Lung microvascular endothelial cell (primary cell): ENCODE measurements around the gene SPA17. TPM values are rescaled to one million over a fixed set of nuclear protein-coding genes. Genes with fewer than 3 reads are reported as not detected.

Source experiments
- DNase-seq, 2 donors: peaks; one replicate each; pipeline versions ENCODE4 v3.0.0 to v3.0.0-alpha.2; 2010; ENCODE audit warnings: low read depth in 2 of 2
- total RNA-seq: library from RNA; depleted of rRNA; stranded (reverse); fragments of >200 nt; gene quantifications from 2 replicates; pipeline ENCODE4 v1.2.1, GENCODE V29; 2014

Gene SPA17
- 3.6 and 5.0 TPM in 2 replicates for total RNA-seq

DNA sequence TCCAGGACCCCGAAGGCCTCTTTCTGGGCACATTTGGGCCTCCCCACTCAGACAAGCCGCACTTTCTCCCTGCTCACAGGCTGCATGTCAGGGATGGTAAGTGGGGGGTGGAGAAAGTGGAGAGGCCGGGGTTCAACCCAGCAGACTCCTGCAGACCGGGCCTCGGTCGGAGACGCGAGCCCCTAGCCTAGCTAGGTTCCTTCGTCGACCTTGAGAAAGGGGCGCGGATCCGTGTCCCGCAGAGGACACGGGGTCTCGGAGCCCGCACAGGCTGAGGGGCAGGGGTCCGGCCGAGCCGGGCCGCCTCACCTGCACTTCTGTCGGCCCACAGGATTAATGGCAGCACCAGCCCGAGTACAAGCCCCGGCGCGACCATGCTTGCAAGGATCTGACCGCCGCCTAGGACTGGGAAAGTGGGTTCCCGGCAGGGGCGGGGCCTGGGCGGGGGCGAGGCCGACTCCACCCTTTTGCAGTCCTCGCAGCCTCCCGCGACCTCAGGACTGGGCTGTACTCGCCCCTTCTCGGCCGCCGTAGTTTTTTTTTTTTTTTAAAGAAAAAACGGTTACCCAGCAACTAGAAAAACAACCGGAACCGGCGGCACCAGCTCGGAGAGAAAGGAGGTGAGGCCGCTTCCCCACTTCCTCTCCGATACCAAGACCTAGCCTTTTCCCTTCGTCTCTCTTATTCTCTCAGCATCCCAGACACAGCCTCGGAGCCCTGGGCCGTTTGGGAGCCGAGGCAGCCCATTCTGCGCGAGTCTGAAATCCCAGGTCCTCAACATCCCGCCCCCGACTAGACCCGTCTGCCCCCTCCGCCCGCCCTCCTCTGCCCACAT is at the start of gene SPA17, which contains the start of gene SIAE:
Gene SPA17 (plus strand): TSS at position 572 of the 835 bp plus-strand sequence. CDS start 1,361 bp downstream, outside the sequence.
Gene SIAE (minus strand): TSS at position 407 of the 835 bp plus-strand sequence. CDS start 31 bp downstream, at position 376.
- DNase-seq = peak; percentile 97

DNA sequence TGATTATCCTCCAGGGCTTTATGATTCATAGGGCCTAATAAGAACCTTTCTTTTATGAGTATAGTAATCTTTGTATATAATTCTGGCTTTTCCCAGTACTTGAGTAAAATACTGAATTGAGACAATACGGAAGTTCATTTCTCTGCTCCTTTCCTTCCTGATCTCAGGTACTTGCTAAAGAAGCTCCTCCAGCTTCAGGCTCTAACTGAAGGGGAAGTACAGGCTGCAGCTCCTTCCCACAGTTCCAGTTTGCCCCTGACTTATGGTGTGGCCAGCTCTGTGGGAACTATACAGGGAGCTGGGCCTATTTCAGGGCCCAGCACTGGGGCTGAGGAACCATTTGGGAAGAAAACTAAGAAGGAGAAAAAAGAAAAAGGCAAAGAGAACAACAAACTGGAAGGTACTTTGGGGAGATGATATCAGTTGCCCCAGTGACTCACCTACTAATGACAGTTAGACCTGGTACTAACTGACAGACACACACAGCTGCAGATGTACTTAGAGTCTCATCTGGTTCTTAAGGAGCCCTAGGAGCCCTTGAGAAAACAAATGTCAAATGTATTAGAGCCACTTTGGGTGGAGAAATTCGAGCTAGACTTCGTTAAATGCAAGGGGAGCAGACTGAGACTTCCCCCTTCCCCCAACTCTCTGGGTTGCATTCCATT is 48.1 kb upstream of the SPA17 start:
- DNase-seq = no peak

DNA sequence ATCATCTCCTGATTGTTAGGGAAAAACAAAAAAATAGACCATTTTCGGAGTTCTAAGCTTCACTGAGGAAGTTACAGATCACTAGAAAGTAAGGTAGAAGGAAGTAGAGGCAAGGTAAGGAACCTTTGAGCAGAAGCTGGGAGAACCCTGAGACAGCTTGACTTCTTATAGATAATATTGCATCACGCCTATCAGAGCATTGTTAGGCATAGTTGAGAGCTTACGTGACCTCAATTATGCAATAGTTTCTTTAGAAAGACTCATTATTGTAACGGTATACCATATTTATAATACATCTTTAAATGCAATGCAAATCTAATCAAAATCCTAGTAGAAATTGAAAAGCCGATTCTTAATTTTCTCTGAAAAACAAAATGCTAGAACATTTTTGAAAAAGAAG is 46.2 kb upstream of the SPA17 start:
- no peak for DNase-seq

DNA sequence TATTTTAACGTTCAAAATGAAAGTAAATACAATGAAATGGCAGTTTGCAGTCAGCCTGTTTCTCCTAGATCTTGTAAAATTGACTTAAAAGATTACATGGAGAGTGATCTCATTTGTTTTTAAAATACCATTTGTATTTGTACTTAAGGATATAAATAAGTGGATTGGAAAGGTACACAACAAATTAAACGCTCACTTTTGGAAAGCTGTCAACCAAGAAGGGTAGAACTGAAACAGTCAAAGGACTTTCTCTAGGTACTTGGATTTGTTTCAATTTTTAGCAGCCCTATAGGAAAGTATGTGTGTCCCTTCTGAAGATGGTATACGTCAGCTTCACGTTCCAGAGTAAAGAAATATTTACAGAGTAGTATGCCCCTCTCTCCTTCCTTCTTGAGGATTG is 43.7 kb upstream of the SPA17 start:
- DNase-seq = no peak

DNA sequence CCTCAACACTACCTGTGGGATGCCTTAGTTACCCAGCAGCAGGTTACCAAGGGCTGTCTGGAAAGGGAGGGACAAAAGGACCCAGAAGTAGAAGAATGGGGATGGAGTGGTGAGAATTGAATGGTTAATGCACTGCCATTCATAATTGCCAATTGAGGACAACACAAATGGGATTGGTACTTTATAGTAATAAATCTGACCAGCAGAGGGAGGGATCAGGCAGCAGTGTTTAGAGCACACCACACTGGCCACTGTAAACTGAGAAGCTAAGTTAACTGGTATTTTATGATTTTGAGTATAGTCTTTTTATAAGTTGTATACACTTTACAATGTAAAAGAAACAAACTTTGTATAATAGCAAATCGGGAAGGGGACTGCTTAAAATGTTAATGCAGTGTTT is 40.3 kb upstream of the SPA17 start:
- DNase-seq = peak; percentile 31 to 39

DNA sequence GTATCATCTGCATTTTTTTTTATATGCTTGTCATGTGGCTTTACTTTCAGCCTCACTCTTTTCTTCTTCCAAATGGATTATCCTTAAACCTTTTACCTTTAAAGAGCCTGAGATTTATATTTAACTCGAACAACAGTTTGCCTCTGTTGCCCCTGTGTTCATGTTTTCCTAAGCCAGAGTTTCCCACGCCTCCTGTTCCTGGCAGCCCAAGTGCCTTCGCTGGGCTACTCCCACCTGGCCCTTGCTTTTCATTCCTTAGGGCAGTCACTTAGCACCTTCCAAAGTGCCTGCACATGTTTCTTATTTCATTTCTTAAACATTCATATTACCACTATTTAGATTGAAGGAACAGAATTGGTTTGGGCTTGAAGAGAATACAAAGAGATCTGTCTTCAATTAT is 37.8 kb upstream of the SPA17 start:
- no peak for DNase-seq

DNA sequence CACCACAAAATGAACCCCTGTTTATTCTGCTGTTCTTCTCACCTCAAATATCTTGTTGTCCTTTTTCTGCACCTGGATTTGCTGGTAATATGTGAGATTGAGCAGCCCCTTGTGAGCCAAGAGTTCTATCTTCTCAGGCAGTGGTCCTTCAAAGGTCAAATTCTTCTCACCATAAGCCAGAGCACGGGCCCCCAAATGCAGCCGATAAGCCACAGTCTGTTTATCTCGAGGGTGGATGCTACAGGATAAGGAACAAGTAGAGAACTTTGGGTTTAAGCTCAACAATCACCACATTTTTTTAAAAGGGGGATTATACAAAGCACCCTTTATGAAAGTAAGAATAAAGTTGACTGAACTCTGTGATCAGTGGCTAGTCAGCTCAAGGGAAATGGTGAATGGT is 35.2 kb upstream of the SPA17 start:
- no peak for DNase-seq

DNA sequence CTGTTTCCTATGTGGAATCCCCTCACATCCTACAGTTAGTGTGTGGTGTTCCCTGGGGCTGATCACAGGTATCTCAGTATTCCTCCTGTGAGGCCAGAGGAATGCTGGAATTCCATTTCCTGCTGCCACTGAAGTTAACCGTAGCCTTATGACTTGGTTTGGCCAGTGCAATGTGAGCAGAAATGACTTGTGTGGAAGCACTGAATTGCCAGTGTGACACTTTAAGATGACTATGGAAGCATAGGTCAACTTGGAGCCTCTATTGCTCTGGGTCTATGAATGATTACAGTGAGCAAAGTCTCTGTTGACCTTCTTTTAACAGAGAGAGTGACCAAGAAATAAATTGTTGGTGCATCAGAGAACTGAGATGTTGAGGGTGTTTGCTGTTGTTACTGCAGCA is 34.5 kb upstream of the SPA17 start:
- DNase-seq = no peak

DNA sequence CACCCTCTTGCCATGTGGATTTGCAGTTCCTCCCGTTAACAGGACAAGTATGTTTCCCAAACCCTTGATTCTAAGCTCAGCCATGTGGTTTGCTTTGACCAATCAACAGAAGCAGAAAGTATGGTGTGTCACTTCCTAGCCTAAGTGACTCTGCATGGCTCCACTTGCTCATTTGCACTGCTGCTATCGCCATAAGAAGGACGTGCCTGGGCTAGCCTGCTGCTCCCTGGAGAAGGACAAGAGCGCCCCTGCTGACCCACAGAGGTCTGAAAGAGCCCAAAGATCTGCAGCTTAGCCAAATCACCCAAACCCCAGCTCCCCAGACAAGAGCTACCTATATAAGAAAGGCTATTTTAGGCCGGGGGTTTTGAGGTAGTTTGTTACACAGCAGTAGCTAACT is 33.0 kb upstream of the SPA17 start:
- no peak for DNase-seq

DNA sequence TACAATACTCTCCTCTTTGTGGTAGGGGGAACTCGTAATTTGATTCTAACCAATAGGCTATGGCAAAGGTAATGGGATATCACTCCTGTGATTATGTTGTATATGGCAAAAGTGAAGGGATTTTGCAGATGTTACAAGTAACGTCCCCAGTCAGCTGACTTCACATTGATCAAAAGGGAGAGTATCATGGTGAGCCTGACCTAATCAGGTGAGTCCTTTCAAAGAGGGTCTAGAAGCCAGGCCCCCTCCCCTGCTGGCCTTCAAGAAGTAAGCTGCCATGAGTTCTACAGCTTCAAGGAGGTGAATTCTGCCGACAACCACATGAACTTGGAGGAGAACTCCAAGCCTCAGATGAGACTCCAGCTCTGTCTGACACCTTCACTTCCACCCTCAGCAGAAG is 31.1 kb upstream of the SPA17 start:
- no peak for DNase-seq

DNA sequence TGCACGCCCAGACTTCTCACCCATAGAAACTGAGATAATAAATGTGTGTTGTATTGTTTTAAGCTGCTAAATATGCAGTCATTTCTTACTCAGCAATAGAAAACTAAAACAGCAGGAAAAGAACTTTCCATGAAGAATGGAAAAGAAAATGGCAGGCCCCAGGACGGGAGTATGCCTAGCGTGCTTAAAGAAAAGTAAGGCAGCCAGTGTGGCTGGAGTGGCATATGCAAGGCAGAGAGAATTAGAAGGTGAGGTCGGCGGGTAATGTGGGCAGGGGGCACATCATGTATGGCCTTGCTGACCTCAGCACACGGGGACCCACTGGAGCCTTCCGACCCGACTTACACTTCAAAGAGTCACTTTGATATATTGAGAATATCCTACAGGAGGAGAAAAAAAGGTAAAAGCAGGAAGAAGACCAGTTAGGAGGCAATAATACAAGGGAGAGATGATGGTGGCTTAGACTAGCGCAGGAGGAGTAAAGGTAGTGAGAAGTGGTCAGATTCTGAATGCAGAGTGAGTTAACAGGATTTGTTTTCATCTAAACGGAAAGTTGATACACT is 30.6 kb upstream of the SPA17 start:
- DNase-seq = no peak

DNA sequence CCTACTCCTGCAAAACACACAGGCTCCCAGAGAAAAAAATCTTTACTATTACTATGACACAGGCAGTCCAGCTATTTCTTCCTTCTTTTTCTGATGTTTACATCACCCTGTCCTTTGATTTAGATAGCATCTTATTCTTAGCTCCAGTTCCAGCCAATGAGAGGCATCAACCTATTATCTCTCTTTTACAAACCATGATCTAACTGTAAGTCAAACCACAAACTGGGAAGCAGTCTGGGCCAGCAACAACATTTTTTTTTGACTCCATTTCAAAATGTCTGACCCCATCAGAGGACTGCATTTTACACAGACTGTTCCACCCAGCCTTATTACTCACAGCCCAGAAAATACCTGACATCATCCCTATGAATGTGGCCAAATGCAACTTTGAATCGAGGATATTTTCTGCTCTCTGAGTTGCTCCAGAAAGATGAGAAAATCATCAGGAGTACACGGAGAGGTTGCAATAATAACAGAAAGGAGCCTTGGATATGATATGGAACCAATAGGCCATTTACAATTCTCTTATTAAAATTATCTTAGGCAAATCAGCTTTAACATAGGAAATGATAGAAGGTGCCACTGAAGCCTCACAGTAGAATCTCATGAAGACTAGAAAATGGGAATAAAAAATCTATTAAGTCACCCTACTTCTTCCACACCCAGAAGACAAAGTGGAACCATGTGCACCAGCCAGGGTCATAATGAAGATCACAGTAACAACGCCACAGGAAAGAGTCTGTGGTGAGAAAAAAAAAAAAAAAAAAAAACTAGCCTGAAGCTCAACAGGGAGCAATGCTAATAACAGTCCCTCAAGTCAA is 29.9 kb upstream of the SPA17 start:
- DNase-seq = peak; percentile 46 to 70

DNA sequence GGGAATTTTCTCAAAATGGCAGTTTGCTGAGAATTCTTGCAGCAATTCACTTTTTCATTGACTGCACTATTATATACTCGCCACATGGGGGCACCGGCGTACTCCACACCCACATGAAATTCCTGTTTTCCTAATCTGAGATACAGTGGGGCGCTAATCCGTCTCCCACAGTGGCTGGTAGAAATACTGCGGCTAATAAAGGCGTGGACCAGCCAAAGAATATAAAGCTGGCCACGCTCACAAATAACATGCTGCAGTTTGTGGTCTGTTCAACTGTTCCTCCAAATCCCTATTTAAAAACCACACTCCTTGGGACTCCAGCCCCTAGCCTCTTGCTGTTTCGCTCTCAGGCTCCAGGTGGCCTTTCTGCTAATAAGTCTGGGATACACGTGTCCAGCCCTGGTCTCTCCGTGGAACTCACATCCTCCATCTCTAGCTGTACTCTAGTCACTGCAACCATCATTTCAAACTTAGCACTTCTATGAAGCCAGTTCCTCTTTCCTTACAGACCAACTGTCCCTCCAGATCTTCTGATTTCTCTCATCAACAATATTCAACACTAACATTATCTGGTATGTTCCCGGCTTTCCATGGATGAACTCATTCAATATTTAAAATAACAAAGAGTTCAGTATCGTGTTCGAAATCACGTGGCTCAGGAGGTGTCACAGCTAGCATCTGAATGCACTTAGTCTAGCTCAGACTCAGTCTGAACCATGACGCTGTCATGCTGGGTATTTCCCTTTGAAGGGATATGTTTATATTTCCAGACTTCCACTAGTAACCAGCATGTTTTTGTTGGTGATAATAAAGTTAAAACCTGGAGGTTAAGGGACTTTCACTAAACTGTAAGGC is 29.1 kb upstream of the SPA17 start:
- DNase-seq = peak; percentile 79 to 81

DNA sequence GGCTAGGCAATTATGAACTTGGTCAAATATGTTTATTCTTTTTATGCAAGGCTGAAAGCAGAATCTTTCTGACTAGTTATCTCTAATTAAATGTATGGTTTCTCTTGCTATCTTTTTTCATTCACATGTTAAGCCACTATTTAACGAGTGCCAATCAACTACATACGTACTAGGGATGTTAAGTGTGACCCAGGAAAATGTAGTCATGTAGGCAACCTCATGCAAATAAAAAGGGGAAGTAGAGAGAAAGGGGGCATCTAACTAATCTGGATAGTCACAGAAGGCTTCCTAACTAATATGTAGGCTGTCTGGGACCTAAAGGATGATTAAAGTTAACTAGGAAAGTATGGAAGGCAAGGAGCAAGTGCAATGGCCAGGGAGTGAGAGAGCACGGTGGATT is 27.6 kb upstream of the SPA17 start:
- no peak for DNase-seq

DNA sequence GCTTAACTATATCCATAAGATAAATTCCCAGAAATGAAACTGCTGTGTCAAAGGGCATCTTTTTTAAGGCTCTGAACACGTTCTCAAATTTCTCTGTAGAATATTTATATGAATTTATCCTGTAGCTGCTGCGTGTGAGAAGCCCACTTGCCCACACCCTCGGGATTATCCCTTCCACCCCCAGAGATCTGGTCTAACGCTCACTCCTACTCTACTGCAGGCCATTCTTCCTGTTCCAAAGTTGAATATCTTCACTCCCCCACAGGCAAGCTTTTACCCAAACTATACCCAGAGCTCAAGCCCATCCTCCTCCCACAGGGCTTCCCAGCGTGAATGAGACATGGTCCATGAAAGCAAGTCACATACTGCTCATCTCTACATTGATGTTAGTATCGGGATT is 25.1 kb upstream of the SPA17 start:
- no peak for DNase-seq

DNA sequence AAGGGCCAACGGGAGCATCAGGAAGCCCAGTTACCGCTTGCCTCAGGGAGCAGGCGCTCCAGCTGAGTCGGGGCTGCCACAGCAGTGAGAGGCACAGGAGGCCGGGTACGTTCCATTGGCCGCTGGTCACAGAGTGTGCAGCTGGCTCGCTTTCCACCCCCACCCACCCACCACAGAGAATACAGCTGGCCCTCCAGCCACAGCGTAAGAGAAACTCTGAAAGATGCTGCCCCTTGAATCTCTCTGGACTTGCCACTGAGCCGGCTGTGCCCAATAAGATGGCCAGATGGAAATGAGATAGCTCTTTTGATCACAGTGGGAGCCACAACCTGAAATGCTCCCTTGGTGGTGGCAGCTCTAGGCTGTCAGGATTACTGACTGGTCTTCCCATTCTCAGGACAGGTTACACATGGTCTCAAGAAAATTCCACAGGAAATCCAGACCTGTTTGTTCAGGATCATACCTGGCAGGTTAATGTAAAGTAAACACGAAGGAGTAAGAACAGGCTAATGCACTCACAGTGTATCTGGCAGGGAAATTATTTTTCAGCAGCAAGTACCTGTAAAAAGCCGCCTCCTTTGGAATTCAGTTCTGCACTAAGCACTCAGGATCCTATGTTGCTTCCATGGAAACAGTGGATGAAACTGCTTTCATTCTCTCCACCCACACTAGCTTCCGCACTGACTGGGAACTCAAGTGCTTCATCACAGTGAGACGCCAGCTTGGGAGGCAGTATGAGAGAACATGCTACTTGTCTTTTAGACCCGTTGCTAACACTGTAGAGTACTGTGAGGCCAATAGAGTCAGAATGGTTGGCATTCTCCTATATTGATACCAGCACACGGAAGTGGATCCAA is 16.7 kb upstream of the SPA17 start:
- DNase-seq = no peak

DNA sequence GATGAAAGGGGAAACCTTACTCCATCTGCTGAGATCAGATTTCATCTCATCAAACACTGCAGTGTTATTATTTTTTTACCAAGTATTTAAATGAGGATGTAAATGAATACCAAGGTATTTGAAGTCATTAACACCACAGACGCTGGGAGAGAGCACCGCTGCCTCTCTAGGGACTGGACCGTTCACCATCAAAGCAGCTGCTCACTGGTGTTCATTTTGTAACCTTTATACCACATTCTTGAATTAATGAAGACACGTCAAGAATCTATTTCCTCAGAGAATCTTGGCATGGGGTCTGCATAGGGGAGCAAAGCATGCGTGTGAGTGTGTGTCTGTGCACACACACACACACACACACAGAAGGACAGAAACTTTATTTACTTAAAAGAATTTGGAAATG is 15.8 kb upstream of the SPA17 start:
- DNase-seq = no peak

DNA sequence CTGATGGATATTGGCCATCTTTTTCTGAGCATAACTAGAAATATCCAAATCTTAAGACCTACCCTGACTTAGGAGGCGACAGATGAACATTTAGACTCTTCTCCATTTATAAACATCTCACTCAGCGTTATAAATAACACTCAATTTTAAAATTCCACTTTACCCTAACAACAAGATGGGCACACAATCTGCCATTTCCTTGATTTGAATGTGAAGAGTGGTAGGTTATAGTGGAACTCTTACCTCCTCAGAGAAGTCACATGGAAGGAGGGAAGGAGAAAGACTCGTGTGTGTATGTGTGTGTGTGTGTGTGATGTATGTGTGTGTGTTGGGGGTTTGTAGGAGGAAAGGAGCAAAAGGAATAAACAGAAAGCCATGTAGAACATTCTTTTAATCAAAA is 15.2 kb upstream of the SPA17 start:
- no peak for DNase-seq

DNA sequence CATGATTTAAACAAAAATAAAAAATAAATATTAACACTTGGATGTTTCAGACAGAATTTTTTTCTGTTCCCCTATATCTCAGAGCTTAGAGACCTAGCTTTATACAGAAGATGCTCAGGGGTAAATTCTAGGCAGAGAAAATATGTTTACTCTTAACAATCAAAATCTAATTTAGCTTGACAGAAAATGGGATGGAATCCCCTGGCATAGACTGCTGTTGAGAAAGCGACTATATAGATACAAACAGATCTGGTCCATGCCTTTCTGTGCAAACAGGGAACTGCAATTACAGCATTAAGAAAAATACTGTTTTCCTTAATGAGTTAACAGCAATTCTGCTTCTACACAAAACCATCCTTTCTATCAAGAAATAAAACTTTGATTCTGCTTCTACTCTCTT is 14.7 kb upstream of the SPA17 start:
- no peak for DNase-seq

DNA sequence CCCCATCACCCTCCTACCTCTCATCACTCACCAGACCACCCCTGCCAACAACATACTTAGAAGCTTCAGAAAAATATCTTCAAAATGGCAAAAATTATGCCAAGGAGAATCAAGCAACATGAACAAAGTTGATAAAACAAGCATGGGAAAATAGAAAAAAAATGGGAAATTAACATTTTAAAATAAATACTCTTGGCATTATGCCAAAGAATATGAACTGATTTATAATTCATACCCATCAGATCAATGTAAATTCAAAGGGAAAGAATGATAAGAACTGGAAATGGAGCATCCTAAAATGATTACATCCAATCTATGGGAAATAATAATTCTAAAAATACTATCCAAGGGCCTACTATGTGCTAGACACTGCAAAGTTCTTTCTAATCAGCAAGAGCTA is 12.2 kb upstream of the SPA17 start:
- DNase-seq = no peak
